Measurements from ENCODE around the gene MAST2. TPM values are rescaled to one million over a fixed set of nuclear protein-coding genes. Genes with fewer than 3 reads are reported as not detected.
"Not testable (repeated sequence)": the region's sequence is repeated elsewhere in the genome, so short reads cannot be mapped to it uniquely, and the experiment has no call there.

MAST2 gene
- total and polyA plus RNA-seq, 5 experiments from 2014 or later, result 0.48 to 8.9 (median 1.7) TPM

DNA sequence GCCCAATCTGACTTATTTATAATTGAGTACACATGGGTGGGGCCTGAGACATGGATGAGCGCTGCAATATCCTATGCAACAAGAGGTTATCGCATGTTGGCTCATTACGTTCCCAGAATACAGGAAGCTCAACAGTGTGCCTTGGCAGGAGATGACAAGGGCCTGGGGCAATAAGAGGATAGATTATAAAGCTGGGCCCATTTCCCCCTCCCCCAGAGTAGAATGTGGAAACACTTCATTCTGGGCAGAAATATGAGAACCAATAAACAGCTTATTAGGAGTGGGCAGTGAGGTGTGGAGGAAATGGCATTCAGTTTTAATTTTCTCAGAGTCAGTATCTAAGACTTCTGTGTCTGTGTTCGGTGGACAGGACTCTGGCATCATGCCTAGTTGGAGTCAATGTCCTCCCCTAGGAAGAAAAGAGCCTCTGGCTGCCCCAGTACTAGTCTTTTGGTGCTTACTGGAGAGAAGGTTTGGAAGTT is 236.2 kb downstream of the MAST2 start:
- no peaks in the 10 kb centered on the region for H3K9me3 Mint-ChIP-seq
- DNase-seq, result no peak
- no peak overlapping the region for H3K4me3 Mint-ChIP-seq
- no peaks in the 10 kb centered on the region for H3K36me3 Mint-ChIP-seq
- H3K27ac Mint-ChIP-seq, result no peak overlapping the region
- ATAC-seq, result no peak
- H3K4me1 Mint-ChIP-seq, result peaks cover 5 to 22% (median 7%) of the 10 kb centered on the region in 4 donors
- POLR2A ChIA-PET, result no interaction called here
- H3K27me3 Mint-ChIP-seq, result peaks cover 0 to 3% (median 0%) of the 10 kb centered on the region in 5 donors

DNA sequence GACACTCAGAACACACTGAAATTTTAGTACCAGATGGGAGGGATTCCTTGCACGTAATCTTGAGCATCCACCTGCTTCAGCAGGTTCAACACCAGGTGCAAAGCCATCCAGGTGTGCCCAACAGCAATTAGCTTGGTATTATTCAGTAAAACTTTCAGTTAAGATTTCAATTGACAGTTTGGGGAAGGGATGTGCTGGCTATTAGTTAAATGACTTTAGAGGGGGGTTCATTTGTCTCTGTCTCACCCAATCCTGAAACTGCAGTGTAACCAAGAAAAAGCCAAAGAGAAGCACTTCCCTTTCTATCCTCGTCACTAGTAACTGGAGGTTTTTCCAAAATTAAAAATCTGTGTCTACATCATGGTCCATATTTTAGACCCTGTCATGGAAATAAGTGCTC is 238.1 kb downstream of the MAST2 start:
- Mint-ChIP-seq H3K4me1 (peaks cover 5 to 22% (median 7%) of the 10 kb centered on the region in 4 donors), H3K36me3 (no peaks in the 10 kb centered on the region), H3K4me3 (no peak overlapping the region), H3K9me3 (no peaks in the 10 kb centered on the region), H3K27me3 (peaks cover 0 to 3% (median 0%) of the 10 kb centered on the region in 5 donors), H3K27ac (no peak overlapping the region)
- no peak for DNase-seq
- no peak for ATAC-seq
- POLR2A ChIA-PET, result interaction anchor here (0.5 kb wide), 1 partner anchor 1561 kb away, joined by 3 read pairs; no protein-coding TSS in a partner anchor

DNA sequence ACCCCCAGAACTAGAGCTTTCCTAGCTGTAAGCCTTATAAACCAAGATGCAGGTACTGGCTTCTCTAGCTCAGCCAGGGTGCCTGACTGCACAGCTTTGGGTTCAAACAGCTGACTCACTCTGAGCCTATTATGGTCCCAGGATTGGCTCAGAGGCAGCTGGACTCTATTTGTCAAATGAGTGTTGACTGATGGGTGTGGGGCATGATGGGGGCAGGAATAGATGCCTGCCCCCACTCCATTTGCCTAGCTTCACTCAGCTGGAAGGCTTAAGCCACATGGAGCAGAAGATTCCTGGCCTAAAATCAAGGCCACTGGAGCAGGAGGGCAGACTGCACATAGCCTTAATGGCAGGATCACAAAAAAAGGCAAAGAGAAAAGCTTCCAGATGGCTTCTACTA is 238.6 kb downstream of the MAST2 start:
- Mint-ChIP-seq H3K4me1 (peaks cover 5 to 22% (median 7%) of the 10 kb centered on the region in 4 donors), H3K27ac (no peak overlapping the region)
- POLR2A ChIA-PET, result interaction anchor here (0.5 kb wide), 1 partner anchor 1561 kb away, joined by 3 read pairs; no protein-coding TSS in a partner anchor

DNA sequence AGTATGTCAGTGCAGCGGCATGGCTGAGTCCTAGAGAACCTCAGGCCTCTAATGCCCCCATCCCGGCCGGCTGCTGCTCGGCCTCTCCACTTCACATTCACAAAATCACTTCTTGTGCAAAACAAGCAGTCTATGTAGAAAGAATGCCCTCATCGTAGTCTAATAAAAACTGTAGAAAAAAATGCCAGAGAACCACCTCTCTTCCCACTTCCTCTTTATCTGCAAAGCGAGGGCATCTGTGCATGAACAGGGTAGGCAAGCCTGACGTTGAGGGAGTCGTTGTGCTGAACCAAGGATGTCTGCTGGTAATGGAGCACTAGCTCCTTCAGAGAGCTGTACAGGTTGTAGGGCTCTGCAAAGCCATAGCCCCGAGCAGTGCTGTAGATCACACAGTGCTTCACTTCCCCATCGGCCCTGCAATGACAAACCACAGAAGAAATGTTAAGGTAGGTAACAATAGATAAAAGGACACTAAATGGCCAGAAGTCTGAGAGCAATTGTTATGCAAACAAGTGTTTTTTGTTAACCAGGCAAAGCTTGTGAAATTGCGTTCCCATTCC is 240.1 kb downstream of the MAST2 start:
- POLR2A ChIA-PET, result no interaction called here

More for the DNA sequence above, 238.6 kb downstream of the MAST2 start:
- peaks cover 0 to 3% (median 0%) of the 10 kb centered on the region in 5 donors for H3K27me3 Mint-ChIP-seq
- H3K9me3 Mint-ChIP-seq, result no peaks in the 10 kb centered on the region
- H3K36me3 Mint-ChIP-seq, result no peaks in the 10 kb centered on the region
- no peak for DNase-seq
- no peak for ATAC-seq
- H3K4me3 Mint-ChIP-seq, result no peak overlapping the region

DNA sequence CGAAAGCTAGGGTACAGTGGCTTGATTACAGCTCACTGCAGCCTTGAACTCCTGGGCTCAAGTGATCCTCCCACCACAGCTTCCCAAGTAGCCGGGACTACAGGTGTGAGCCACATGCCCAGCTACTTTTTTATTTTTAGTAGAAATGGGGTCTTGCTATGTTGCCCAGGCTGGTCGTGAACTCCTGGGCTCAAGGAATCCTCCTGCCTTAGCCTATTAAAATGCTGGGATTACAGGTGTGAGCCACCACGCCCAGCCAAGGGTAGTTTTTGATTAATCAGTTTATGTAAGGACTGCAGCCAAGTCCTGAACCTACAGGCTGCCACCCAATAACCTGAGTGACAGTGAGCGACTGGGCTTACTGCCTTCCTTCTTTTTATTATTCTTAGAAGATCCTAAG is 240.7 kb downstream of the MAST2 start:
- DNase-seq, result no peak
- Mint-ChIP-seq H3K4me3 (no peak overlapping the region), H3K36me3 (no peaks in the 10 kb centered on the region), H3K4me1 (peaks cover 5 to 22% (median 7%) of the 10 kb centered on the region in 4 donors), H3K9me3 (no peaks in the 10 kb centered on the region), H3K27ac (peak overlapping the region in 1 of 10 donors; percentile 50), H3K27me3 (peaks cover 0 to 3% (median 0%) of the 10 kb centered on the region in 5 donors)
- POLR2A ChIA-PET, result no interaction called here
- no peak for ATAC-seq

More for the DNA sequence above, 240.1 kb downstream of the MAST2 start:
- peaks cover 0 to 3% (median 0%) of the 10 kb centered on the region in 5 donors for H3K27me3 Mint-ChIP-seq
- H3K27ac Mint-ChIP-seq, result peak overlapping the region in 3 of 10 donors; percentile 2 to 50 (median 14)
- ATAC-seq (peak in 1 of 2 donors; percentile 79), DNase-seq (peak in 1 of 10 donors; percentile 20)
- H3K9me3 Mint-ChIP-seq, result no peaks in the 10 kb centered on the region
- H3K4me3 Mint-ChIP-seq, result peak overlapping the region in 1 of 10 donors; percentile 39
- H3K36me3 Mint-ChIP-seq, result no peaks in the 10 kb centered on the region
- peaks cover 5 to 22% (median 7%) of the 10 kb centered on the region in 4 donors for H3K4me1 Mint-ChIP-seq

DNA sequence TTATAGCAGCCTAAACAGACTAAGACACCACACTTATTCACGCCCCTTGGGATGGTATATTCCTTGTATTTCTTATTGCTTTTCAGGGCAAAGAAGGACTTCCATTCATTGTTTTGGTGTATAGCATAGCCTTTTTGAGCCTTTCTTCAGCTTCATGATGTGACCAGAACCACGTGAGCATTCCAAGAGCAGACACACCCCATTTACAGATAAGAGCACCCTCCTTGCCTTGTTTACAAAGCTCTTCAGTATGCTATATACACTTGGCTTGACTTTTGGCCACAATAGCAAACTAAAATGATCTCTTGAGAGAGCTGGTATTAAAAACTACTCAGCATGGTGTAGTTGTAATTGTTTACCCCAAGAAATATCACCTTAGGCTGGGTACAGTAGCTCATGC is 250.3 kb downstream of the MAST2 start:
- Mint-ChIP-seq H3K27ac (no peak overlapping the region), H3K36me3 (peaks cover 0 to 3% (median 0%) of the 10 kb centered on the region in 3 donors), H3K4me1 (peaks cover 0 to 3% (median 0%) of the 10 kb centered on the region in 4 donors), H3K4me3 (no peak overlapping the region), H3K27me3 (peaks cover 0 to 10% (median 2%) of the 10 kb centered on the region in 5 donors), H3K9me3 (peaks cover 0 to 3% (median 0%) of the 10 kb centered on the region in 9 donors)
- no peak for DNase-seq
- ATAC-seq, result no peak
- POLR2A ChIA-PET, result interaction anchor here (0.6 kb wide), 1 partner anchor 73 kb away, joined by 7 read pairs; no protein-coding TSS in a partner anchor

DNA sequence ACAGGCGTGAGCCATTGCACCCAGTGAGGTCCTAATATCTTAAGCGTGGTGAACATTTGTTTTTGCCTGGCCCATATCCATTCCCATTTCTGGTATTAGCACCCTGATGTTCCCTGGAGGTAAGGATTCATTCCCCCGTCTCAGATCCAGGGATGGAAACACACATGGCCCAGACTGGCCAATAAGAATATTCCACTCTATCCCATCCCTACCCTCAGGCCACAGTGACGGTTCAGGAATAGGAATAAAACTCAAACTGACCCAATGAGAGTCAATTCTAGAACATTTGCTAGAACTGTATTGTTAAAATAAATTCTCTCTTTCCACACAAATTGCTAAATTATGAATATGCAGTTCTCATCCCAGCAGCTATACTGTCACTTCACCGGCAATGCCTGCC is 252.9 kb downstream of the MAST2 start:
- POLR2A ChIA-PET, result no interaction called here
- peaks cover 0 to 3% (median 0%) of the 10 kb centered on the region in 9 donors for H3K9me3 Mint-ChIP-seq
- no peak overlapping the region for H3K4me3 Mint-ChIP-seq
- DNase-seq (no peak), ATAC-seq (no peak)
- H3K36me3 Mint-ChIP-seq, result peaks cover 0 to 3% (median 0%) of the 10 kb centered on the region in 3 donors
- H3K4me1 Mint-ChIP-seq, result peaks cover 0 to 3% (median 1%) of the 10 kb centered on the region in 4 donors
- no peak overlapping the region for H3K27ac Mint-ChIP-seq
- peaks cover 0 to 7% (median 2%) of the 10 kb centered on the region in 5 donors for H3K27me3 Mint-ChIP-seq

DNA sequence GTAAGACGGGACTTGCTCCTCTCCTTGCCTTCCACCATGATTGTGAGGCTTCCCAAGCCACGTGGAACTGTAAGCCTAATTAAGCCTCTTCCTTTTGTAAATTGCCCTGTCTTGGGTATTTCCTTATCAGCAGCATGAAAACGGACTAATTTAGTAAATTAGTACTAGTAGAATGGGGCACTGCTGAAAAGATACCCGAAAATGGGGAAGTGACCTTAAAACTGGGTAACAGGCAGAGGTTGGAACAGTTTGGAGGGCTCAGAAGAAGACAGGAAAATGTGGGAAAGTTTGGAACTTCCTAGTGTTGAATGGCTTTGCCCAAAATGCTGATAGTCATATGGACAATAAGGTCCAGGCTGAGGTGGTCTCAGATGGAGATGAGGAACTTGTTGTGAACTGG is 253.8 kb downstream of the MAST2 start:
- ATAC-seq, H3K9me3 Mint-ChIP-seq, H3K27ac Mint-ChIP-seq, POLR2A ChIA-PET, DNase-seq, H3K36me3 Mint-ChIP-seq, H3K4me1 Mint-ChIP-seq, H3K27me3 Mint-ChIP-seq, H3K4me3 Mint-ChIP-seq: not testable (repeated sequence)

DNA sequence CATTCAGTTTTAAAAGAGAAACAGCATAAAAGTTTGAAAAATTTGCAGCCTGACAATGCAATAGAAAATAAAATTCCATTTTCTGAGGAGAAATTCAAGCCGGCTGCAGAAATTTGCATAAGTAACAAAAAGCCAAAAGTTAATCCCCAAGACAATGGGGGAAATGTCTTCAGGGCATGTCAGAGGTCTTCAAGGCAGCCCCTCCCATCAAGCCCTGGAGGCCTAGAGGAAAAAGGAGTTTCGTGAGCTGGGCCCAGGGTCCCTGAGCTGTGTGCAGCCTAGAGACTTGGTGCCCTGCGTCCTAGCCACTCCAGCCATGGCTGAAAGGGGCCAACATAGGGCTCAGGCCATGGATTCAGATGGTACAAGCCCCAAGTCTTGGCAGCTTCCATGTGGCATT is 254.4 kb downstream of the MAST2 start:
- peaks cover 0 to 3% (median 0%) of the 10 kb centered on the region in 3 donors for H3K36me3 Mint-ChIP-seq

DNA sequence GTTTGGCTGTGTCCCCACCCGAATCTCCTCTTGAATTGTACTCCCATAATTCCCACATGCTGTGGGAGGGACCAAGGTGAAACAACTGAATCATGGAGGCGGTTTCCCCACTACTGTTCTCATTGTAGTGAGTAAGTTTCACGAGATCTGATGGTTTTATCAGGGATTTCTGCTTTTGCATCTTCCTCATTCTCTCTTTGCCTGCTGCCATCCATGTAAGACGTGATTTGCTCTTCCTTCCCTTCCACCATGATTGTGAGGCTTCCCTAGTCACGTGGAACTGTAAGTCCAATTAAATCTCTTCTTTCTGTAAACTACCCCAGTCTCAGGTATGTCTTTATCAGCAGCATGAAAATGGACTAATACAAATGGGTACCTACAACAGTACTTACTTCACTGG is 255.5 kb downstream of the MAST2 start:
- Mint-ChIP-seq H3K4me3 (no peak overlapping the region), H3K36me3 (peaks cover 0 to 3% (median 0%) of the 10 kb centered on the region in 3 donors), H3K9me3 (peaks cover 0 to 3% (median 0%) of the 10 kb centered on the region in 9 donors), H3K27ac (no peak overlapping the region), H3K4me1 (peaks cover 5 to 14% (median 9%) of the 10 kb centered on the region in 4 donors), H3K27me3 (peaks cover 0 to 7% (median 2%) of the 10 kb centered on the region in 5 donors)
- DNase-seq (no peak), ATAC-seq (no peak)
- POLR2A ChIA-PET, result no interaction called here

More for the DNA sequence above, 254.4 kb downstream of the MAST2 start:
- Mint-ChIP-seq H3K9me3 (peaks cover 0 to 3% (median 0%) of the 10 kb centered on the region in 9 donors), H3K4me1 (peaks cover 2 to 11% (median 5%) of the 10 kb centered on the region in 4 donors), H3K27me3 (peaks cover 0 to 7% (median 2%) of the 10 kb centered on the region in 5 donors), H3K4me3 (no peak overlapping the region), H3K27ac (no peak overlapping the region)
- ATAC-seq (no peak), DNase-seq (no peak)
- POLR2A ChIA-PET, result no interaction called here

DNA sequence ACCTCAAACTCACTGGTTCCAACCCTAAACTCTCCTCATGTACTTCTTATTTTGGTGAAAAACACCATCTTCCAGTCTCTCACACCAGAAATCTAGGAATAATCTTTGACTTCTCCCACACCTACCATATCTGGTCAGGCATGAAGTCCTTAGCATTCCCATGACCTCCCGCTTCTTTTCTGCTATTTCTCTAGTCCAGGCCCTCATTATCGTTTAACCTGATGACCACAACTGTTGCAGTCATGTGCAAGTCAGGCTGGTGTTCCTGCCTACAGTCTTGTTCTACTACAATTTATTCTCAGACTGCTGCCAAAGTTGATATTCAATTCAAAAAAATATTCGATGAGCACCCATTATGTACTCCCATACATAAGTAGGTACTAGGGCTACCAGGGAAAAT is 257.7 kb downstream of the MAST2 start:
- ATAC-seq (no peak), DNase-seq (no peak)
- Mint-ChIP-seq H3K4me3 (no peak overlapping the region), H3K27me3 (peaks cover 0 to 7% (median 2%) of the 10 kb centered on the region in 5 donors), H3K4me1 (peaks cover 12 to 26% (median 18%) of the 10 kb centered on the region in 4 donors), H3K36me3 (peaks cover 0 to 3% (median 0%) of the 10 kb centered on the region in 3 donors), H3K9me3 (peaks cover 0 to 3% (median 0%) of the 10 kb centered on the region in 9 donors), H3K27ac (no peak overlapping the region)
- POLR2A ChIA-PET, result interaction anchor here (0.6 kb wide), 1 partner anchor 86 kb away, joined by 3 read pairs; no protein-coding TSS in a partner anchor

DNA sequence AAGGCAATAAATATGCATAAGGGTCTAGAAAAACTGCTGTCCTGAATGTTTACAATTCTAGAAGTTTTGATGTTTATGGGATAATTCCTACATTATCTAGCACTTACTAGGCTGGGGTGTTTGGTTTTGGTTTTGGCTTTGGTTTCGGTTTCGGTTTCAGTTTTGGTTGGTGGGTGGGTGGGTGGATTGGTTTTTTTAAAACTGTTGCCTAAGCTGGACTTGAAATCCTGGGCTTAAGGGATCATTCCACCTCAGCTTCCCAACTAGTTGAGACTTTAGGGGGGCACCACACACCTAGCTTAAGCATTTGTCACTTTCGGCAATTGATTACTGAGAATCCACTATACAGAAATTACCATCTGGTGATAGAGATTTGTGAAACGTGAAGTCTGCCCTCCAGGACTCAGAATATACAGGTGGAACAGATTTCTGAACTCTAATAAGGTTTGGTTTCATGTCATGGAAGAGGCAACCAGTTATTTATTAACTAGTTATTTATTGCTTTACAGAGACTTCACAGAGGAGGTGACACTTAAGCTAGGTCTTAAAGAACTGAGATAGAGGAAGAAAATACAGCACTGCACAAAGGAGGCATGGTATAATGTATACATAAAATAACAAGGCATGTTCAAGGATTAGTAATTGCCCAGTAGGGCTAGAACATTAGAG is 259.4 kb downstream of the MAST2 start:
- ATAC-seq (no peak), DNase-seq (peak in 2 of 10 donors; percentile 8 to 17)
- no peaks in the 10 kb centered on the region for H3K9me3 Mint-ChIP-seq
- no peaks in the 10 kb centered on the region for H3K27me3 Mint-ChIP-seq
- H3K4me1 Mint-ChIP-seq, result peaks cover 12 to 26% (median 16%) of the 10 kb centered on the region in 4 donors
- POLR2A ChIA-PET, result no interaction called here
- peak overlapping the region in 6 of 10 donors; percentile 19 to 52 (median 41) for H3K4me3 Mint-ChIP-seq
- H3K27ac Mint-ChIP-seq, result peak overlapping the region in 4 of 10 donors; percentile 27 to 68 (median 30)
- no peaks in the 10 kb centered on the region for H3K36me3 Mint-ChIP-seq

DNA sequence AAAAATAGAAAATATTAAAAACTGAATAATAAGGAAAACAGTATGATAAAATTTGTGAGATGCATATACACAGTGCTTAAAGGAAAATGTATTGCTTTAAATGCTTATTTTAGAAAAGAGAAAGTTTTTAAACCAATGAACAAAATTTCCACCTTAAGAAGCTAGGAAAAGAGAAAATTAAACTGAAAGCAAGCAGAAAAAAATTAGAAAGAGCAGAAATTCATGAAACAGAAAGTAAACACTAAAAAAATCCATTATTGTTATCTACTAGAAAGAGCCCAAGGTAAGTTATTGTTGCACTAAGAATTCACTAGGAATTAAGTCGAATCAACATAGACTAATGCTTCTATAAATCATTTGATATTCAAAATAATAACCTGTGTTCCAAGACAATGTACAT is 261.3 kb downstream of the MAST2 start:
- Mint-ChIP-seq H3K27ac (peak overlapping the region in 3 of 10 donors; percentile 58 to 75 (median 74)), H3K4me1 (peaks cover 12 to 26% (median 16%) of the 10 kb centered on the region in 4 donors), H3K4me3 (peak overlapping the region in 5 of 10 donors; percentile 18 to 52 (median 47)), H3K36me3 (no peaks in the 10 kb centered on the region), H3K9me3 (no peaks in the 10 kb centered on the region), H3K27me3 (no peaks in the 10 kb centered on the region)
- no peak for ATAC-seq
- POLR2A ChIA-PET, result no interaction called here
- no peak for DNase-seq

All from naive thymus-derived CD8-positive, alpha-beta T cell (primary cell).